Fibroblast of skin of right biceps (primary cell): ENCODE results near the gene UBE3C.

Source experiments
- DNase-seq: peaks from one replicate; pipeline ENCODE4 v3.0.0-alpha.2; 2013

UBE3C gene

DNA sequence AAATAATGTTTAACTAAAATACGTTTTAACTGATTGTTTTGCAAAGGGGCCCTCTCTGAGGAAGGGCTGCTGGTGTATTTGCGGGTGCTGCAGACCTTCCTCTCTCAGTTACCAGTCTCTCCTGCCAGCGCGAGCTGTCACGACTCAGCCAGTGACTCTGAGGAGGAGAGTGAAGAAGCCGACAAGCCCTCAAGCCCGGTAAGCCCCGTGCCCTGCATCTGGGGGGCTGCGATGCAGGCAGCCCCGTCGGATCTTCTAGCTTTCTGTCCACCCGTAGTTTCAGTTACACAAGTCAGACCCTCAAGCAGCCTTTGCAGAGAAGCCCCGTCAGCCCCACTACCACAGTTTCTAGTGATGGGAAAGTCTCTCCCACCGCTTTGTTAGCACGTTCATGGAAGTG lies 45.1 kb downstream of the UBE3C start:
- DNase-seq: no peak

DNA sequence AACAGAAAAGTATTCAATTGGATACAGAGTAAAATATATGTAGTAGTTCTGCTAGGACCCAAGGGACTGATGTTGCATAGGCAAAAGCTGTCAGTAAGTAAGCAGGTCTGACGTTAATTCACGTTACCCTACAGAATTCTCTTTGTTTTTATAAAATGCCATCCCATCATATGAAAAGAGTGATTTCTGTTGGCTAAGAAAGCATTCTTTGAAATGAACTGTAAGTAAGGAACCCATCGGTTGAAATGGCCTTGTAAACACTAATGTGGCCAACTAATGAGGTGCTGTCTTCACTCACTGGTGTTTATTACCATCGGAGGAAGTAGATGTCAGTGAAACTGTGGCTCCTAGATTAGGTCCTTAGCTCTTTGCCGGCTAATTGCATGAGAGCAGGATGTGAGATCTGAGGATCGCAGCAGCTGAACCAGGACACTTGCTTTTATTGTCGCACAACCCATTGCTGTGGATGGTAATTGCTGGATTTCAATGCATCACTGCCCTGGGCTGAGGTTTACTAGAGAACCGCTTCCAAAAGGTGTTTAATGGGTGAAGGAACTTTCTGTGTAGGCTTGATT lies 49.5 kb downstream of the UBE3C start:
- DNase-seq: no peak

- DNase-seq: no peak
Measured at GRCh38 chr7:157189405-157189804, 50.7 kb downstream of the UBE3C start.

DNA sequence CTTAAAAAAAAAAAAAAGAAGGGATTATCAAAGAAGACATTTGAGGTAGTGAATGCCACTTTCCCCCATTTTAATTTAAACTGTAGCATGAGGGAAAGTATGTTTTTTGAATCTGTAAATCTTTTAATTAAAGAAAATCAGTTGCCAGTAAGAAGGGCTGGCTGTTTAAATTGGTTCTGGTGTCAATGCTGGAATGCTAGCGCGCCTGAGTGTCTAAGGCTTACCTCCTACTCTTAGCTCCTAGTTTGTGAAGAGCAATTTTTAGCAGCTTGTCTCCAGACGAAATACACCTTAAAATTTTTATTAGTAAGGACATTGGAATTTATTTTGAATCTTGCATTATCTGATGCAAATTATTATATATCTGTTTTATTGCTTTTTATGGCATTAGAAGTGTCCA lies 54.1 kb downstream of the UBE3C start:
- DNase-seq: no peak

- no peak for DNase-seq
Measured at GRCh38 chr7:157193274-157193673, 54.5 kb downstream of the UBE3C start.

- DNase-seq: no peak
Measured at GRCh38 chr7:157194948-157195347, 56.2 kb downstream of the UBE3C start.

DNA sequence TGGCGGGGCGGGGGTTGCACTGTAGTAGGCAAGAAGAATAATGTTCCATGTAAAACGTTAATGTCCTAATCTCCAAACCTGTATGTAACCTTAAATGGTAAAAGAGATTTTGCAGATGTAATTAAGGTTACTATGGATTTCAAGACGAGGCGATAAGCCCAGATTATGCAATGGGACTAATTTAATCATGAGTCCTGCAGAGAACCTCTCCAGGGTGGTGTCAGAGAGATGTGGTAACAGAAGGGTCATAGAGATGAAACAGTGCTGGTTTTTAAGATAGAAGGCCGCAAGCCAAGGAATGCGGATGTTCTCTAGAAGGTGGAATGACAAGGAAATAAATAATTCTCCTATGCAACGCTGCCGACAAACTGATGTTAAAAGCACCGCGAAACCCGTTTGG lies 57.1 kb downstream of the UBE3C start:
- DNase-seq: no peak

- DNase-seq: no peak
Measured at GRCh38 chr7:157204134-157204533, 65.4 kb downstream of the UBE3C start.

DNA sequence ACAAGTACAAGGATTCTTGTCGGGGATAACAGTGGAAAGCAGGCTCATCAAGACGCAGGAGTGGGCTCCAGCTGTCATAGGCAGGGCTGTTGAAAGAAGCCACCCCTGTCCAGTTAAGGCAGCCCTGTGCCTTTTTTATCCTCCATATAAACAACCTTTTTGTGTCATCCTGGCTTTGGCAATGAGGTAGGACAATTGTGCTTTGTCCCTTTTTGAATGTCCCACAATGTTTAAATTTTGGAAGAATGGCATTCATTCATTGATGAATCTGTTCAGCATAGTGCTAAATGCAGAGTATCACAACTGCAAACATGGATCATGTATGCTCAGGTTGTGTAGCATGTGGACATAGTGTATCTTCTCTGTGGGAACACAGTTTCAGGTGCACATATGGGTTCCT lies 66.7 kb downstream of the UBE3C start:
- no peak for DNase-seq

DNA sequence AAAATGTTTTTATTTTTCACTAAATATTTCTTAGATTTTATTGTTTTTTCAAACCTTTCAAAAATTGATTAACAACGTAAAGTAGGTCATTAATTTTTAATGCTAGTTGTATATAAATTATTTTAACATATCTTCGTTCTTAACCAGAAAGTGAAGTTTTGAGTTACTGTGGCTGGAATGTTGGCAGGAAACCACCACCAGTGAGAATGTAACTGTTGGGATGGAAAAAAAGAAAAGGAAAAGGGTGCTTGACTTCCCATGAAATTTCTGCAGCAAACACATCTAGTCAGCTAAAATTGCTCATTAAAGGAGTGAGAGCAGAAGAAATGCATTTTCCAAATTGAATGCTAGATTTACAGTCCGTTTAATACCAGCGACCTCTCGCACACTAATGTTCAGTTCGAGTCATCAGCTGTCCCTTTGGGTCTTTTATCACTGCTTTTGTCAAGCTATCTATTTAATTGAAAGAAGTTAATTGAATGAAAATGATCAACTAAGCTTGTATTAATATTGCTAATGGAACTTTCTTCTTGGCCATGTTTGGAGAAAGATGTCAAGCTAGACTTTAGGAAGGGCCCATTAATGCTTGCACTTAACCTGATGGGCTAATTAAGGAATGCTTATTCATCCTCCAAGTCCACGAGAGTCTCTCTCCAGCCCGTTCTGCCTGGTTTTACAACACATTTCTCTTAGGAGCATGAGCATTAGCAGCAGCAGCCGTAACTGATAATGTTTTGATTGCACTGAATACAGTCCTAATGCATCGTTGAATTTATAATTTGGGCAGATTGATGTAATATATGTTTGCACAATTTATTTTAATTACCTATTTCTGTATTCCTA lies 70.1 kb downstream of the UBE3C start:
- DNase-seq: no peak

GRCh38 chr7:157210682-157211081 lies 72.0 kb downstream of the UBE3C start:
- DNase-seq: no peak

- DNase-seq: peak; percentile 69
Measured at GRCh38 chr7:157211690-157212089, 73.0 kb downstream of the UBE3C start.

GRCh38 chr7:157219154-157219553 lies 80.4 kb downstream of the UBE3C start:
- DNase-seq: no peak

DNA sequence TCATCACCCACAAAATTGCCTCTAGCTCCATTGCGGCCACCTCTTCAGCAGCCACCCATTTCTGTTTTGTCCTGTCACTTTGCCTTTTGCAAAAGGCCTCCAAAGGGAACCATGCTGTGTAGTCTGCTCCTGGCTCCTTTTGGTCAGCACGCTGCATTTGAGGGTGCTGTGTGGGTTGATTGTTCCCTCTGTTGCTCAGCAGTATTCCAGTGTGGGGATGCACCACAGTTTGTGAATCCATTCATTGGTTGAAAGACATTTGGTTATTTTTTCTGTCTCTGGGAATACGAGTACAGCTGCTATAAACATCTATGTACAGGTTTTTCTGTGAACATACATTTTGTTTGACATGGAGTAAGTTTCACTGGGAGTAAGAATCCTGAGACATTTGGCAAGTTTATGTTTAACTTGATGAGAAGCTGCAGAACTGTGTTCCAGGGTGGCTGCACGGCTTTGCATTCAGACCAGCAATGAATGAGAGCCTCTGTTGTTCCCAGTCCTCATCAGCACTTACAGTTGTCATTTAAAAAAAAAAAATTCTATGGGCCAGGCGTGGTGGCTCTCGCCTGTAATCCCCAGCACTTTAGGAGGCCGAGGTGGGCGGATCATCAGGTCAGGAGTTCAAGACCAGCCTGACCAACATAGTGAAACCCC lies 82.3 kb downstream of the UBE3C start:
- DNase-seq: no peak

- no peak for DNase-seq
Measured at GRCh38 chr7:157222687-157223086, 84.0 kb downstream of the UBE3C start.

DNA sequence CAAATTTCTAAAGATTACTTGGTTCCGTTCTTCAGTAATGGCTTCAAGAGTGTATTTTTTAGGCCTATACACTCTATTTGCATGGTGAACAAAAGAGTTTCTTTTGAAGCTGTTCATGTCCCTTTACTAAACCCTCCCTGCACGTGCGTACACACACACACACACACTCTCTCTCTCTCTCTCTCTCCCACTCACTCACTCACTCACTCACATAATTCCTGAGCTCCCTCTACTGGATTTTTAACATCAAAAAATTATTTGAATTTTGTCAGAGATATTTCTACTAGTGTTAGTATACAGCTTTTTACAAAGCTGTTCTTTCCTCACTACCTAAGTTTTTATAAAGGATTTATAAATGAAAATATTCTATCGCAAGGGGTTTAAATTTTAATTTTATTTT lies 85.9 kb downstream of the UBE3C start:
- DNase-seq: peak; percentile 41

DNA sequence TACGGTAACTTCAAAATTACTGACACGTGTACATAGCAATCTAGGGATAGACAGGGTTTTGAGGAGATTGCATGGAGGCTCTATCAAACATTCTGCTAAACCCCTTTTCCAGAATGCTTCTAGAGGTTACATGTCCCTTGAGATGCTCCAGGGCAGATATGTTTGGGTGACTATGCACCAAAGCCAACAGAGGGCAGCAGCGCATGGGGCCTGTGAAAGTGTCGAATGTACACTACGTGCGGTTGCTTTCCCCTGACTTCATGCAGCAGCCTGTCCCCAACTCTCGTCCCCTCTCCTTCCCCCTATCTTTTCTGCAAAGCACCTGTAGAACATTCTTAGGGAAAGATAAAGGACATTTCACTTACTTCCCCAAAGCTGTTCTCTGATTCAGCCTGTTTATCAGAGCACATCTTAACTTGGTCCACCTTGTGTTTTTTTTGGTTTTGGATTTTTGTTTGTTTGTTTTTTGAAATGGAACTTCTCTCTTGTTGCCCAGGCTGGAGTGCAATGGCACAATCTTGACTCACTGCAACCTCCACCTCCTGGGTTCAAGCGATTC lies 90.2 kb downstream of the UBE3C start:
- peak; percentile 40 for DNase-seq

DNA sequence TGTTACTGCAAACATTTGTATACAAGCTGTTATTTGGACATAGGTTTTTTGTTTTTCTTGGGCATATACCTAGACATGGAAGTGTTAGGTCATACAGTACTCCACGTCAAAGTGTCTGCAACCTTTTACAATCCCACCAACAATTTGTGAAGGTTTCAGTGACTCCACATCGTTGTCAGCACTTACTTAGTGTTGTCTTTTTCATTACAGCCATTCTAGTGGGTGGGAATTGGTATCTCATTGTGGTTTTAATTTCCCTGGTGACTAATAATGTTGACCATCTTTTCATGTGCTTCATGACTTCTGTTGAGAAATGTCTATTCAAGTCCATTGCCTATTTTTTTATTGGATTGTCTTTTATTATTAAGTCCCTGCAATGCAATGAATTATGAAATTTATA lies 95.0 kb downstream of the UBE3C start:
- DNase-seq: peak; percentile 65

DNA sequence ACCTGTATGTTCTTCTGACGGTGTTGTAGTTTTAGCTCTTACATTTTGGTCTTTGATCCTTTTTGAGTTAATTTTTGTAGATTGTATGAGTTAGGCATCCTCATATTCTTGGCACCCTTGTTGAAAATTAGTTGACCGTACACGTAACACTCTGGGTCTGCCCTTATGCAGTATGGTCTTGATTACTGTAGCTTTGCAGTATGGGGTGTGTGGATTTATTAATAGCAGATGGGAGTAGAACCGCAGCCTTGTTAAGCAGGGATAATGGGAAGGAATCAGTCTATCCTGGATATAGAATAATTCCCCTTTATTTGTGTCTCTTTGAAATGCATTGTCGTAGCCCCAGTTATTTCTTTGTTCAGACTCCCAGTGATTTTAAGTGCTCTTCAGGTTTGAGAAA lies 95.5 kb downstream of the UBE3C start:
- peak; percentile 85 for DNase-seq

DNA sequence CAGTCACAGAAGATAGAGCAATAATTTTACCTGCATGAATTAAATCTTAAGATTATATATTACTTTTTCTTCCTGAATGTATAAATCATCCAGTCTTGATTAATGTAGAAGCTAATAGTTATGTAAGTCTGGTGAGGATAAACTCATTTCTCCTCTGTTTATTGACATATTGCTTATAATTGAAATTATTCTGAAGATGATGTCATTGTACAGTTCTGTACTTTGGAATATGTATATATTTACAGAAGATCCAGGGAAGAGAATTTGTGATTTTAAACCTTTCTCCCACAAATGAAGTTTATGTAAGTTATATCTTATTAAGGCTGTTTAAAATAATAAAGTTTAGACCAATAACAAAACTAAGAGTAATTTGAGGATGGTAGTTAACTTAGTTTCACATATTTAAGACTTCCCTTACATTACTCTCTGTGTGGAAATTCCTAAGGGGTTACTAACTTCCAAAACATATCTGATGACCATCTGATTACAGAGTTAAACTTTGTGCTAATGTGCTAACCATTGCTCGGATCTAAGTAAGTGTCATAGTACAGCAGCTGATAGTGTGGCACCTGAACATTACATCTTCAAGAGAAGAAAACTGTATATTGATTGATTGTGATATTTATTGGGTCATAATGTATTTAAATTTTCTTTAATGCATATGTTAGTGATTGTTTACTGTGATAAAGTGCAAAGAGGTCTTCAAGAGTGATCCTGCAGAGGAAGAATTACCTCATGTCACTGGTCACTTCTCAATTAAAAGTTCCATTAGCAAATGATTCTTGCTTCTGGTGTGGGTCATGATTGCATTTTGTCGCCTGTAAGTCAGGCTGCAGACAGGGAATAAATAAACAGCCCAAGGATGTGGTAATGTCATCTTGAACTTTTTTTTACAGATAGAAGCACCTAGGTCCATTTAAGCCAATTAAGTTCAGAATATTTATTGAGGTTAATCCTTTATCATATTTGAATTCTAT lies 96.9 kb downstream of the UBE3C start:
- DNase-seq: peak; percentile 69

- DNase-seq: no peak
Measured at GRCh38 chr7:157238087-157238486, 99.4 kb downstream of the UBE3C start.

GRCh38 chr7:157239571-157240270 lies 101.0 kb downstream of the UBE3C start:
- DNase-seq: no peak
